NCI-H748 (cell line): ENCODE data around the gene MTA1.

Source experiments
- DNase-seq: peaks from one replicate; lab custom pipeline; 2025; ENCODE audit not compliant: unreplicated experiment; lab: John Stamatoyannopoulos, UW

The MTA1 gene

DNA sequence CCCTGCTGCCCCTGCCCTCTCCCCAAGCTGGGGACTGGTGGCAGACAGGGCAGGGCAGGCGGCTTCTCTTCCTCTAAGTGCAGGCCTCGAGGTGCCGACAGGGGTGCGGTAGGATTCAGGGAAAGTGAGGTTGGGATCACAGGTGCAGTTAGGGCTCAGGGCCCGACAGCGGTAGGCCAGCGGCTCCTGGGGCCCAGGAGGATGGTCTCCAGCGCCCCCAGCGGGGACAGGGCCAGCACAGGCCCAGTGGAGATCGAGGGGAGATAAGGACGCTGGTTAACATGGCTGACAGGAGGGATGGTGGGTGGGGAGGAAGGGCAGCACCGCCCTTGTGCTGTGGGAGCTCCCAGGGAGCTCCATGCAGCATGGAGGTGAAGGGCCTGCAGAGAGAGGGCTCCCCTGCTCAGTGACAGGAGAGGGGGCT, 66.1 kb downstream of the MTA1 start:
- DNase-seq: peak; percentile 31

DNA sequence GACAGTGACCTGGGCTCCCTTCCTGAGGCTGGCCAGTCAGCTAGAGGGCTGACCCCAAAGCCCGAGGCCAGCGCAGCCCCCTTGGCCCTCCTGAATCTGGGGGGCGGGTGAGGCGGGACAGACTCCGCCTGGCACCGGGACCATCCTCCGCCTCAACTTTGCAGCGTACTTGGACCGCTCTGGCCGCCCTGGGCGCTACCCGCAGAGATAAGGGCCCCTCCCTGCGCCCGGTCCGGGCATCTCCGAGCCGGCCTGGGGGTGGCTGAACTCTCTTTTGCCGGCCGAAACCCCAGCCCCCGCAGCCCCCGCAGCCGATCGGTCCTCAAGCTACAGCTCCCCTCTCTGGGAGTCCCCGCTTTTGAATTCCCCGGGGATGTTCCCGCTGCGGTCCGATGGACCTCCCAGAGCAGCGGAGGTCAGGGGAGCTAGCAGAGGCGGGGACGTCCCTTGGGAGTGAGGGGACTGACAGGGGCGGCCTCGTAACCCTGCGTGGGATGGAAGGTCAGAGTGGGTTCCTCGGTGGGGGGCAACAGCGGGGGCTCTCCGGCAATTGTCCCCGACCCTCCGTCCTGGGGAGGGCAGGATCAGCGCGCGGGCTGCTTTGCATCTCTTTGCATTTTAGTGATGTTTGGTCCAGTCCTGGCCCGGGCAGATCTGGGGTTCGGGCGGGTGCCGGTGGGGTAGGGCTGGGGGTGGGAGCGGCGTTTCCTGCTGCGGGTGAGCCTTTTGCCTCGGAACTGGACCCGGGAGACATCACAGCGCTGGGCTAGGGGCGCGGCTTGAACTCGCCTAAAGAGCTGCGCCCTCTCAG, 66.7 kb downstream of the MTA1 start, which contains the start of gene CRIP1:
Gene CRIP1 (plus strand): TSS at position 724 of the 811 bp plus-strand sequence. CDS start 374 bp downstream, outside the sequence.
- DNase-seq: no peak

DNA sequence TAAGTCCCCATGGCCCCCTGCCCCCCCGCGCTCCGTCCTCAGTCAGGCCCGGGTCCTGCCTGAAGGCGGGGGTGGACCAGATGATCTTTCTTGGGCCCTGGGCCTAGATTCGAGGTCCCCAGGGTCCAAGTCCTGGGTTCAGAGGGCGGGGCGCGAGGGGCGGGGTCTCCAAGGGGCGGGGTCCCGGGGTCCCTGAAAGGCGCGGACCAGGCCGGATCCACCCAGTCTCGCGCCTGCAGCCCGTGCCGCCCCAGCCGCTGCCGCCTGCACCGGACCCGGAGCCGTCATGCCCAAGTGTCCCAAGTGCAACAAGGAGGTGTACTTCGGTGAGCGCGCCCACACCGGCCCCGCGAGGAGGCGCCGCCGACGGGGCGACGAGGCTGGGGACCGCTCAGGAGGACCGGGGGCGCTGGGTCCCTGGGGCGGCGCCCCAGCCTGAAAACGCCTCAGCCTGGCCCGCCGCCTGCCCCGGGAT, 67.4 kb downstream of the MTA1 start:
- DNase-seq: peak; percentile 65

DNA sequence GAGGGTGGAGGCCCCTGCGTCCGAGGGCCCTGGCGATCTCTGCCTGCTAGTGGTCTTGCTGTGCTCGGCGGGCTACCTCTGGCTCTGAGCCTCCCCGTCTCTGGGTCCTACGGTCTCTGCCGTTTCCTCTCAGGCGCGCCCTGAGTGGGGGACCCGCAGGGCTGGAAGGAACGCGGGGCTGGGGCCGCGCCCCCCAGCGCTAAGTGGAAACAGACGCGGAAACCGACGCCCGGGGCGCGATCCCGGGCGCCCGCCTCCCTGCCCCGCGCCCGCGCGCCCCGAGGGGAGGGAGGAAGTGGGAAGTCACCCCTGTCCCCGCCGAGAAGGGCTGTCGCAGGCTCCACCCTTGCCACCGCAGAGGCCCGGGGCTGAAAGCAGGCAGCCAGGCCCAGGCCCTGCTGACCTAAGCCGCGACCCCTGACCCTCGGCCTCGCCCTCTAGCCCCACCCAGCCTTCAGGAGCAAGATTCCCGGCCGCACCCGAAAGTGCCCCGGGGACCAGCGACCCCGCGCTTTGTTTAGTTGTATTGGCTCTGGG, 67.9 kb downstream of the MTA1 start:
- DNase-seq: peak; percentile 60

DNA sequence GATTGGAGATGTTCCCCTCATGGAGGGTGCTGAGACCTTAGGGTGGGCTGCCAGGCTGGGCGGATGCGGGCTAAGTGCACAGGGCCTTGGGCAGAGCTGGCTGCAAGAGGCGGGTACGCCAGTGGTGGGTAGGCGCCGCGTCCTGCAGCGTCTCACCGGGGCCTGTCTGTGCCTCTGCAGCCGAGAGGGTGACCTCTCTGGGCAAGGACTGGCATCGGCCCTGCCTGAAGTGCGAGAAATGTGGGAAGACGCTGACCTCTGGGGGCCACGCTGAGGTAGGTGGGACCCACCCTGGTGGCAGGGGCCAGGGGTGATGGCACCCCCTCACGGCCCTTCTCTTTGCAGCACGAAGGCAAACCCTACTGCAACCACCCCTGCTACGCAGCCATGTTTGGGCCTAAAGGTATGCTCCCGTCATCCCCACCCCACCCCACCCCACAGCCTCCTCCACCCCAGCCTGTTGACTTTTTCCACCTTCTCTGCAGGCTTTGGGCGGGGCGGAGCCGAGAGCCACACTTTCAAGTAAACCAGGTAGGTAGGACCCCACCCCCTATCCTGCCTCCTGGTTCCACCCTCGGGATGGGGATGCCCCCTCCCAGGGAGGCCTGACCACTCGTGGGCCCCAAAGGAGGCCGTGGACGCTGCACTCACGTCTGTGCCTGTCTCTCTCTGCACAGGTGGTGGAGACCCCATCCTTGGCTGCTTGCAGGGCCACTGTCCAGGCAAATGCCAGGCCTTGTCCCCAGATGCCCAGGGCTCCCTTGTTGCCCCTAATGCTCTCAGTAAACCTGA, 68.6 kb downstream of the MTA1 start:
- no peak for DNase-seq

DNA sequence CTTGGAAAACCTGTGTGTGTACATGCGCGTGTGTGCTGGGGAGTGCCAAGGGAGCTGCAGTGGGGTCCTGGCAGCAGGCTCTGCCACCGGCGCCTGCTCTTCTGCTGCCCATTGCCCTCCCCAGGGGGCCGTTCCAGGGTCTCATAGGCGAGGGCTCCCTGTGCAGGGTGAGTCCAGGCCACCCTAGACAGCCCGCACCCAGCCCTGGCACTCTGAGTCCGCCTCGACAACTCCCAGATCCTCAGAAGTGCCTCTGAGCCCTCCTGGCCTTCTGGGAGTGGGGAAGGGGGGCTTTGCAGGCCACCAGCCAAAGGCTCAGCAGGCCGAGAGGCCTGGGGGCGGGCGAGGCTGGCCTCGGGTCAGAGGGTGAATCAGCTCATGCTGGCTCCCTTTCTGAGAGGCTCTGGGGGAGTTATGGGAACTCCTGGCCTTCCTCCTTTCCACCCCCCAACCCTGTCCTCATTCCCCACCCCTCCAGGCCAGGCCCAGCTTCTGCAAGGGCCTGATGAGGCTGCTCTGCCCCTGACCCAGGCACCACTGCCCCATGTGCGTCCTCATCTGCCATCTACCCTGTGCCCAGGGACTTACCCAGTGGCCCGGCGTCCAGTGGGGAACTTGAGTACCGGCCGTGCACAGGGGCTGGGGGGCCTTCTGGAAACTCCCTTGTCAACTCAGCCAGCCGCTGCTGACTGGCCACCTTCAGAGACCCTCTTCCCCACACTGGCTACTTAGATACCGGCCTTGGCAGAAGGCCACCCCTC, 69.3 kb downstream of the MTA1 start:
- no peak for DNase-seq

DNA sequence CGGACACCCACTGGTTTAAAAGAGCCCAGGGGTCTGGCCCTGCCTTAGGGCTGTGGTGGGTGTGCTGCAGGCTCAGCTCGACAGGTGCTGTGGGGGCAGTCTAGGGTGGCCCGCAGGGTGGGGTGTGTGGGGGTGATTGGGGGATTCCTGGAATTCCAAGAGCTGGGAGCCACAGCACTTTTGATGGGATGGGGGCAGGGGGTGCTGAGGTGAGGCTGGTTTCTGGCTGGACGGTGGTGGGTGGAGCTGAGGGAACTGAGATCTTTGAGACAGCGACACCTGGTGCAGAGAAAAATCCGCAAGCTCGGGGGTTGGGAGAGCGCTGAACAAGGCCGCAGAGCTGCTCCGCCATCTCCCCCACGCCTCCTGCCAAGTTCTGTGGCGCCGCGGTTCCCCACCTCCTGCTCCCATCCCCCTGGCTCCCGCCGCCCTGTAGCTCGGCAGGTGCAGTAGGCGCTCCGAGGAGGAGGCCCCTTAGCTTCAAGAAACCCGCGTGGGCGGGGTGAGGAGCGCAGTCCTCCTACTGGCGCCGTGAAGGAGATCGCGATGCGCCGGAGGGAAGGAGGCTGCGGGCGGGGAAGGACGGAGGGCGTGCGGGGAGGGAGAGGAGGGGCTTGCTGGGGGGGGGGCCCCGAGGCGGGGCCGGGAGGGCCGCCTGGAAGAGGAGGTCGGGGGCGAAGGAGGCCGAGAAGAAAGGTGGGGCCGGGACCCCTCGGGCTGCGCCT, 70.1 kb downstream of the MTA1 start:
- peak; percentile 95 for DNase-seq

DNA sequence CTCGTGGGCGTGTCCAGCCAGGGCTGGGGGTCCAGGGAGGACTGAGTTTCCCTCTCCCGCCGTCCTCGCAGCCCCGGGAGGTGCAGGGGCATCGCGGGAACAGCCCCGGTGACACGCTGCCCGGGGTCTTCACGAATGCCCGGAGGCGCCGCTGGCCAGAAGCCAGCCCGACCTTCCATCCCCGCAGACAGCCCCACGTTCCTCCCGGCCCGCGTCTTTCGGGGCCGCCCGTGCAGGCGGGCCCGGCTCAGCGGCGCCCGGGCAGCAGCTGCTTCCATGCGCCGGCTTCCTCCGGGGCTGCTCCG, 70.6 kb downstream of the MTA1 start:
- DNase-seq: no peak

DNA sequence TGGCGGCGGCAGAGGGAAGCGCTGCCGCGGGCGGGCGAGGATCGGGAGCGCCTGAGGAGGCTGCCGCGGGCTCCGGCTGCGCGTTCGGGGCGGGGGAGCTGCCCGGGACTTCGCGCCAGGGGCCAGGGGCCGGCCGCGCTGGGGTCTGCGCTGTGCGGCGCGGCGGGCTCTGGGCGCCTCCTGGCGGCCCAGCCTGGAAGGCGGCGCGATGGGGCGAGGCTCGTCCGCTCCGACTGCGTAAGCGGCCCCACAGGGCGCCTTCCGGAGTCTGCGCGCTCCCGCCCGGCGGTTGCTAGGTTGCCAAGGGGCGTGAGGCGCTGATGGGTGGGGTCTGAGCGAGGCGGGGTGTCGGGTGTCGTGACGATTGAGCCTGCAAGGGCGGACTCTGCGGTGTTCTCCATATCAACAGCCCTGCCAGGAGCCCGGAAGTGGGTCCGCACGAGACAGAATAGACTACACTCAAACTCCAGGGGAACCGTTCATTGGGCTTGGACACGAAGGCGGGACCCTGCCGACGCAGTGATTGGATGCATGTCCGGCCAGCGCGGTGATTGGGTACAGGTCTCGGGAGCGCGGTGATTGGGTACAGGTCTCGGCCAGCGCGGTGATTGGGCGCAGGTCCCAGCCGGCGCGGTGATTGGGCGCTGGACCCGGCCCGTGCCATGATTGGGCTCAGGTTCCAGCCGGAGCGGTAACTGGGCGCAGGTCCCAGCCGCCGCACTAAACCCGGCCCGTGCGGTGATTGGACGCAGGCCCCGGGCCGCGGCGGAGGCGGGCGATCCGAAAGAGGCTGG, 71.1 kb downstream of the MTA1 start, which contains the start of gene TEDC1:
Gene TEDC1 (plus strand): TSS at position 675 of the 794 bp plus-strand sequence. CDS start 130 bp downstream, outside the sequence.
- DNase-seq: peak; percentile 100

DNA sequence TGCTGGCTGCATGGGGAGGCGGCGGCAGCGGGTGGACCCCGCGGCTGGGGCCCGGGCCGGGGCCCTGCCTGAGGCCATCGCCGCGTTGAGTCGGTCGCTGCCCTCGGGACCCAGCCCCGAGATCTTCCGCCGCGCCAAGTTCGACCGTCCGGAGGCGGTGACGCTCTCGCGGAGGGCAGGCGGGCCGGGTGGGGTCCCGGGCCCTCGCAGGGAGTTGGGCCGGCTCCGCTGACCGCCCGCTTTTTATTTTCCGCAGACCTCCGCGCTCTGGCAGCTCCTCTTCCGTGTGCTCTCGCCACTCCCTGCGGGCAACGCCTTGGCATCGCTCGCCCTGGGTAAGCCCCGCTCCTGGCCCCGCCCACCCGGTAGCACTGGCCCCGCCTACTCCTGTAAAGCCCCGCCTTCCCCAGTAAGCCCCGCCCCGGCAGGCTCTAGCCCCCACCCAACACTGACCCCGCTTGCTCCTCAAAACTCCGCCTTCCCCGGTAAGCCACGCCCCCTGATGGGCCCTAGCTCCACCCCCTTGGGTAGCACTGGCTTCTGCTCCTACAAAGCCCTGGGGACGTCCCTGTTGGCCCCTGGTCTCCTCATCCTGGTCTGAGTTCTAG, 71.8 kb downstream of the MTA1 start:
- DNase-seq: peak; percentile 79

DNA sequence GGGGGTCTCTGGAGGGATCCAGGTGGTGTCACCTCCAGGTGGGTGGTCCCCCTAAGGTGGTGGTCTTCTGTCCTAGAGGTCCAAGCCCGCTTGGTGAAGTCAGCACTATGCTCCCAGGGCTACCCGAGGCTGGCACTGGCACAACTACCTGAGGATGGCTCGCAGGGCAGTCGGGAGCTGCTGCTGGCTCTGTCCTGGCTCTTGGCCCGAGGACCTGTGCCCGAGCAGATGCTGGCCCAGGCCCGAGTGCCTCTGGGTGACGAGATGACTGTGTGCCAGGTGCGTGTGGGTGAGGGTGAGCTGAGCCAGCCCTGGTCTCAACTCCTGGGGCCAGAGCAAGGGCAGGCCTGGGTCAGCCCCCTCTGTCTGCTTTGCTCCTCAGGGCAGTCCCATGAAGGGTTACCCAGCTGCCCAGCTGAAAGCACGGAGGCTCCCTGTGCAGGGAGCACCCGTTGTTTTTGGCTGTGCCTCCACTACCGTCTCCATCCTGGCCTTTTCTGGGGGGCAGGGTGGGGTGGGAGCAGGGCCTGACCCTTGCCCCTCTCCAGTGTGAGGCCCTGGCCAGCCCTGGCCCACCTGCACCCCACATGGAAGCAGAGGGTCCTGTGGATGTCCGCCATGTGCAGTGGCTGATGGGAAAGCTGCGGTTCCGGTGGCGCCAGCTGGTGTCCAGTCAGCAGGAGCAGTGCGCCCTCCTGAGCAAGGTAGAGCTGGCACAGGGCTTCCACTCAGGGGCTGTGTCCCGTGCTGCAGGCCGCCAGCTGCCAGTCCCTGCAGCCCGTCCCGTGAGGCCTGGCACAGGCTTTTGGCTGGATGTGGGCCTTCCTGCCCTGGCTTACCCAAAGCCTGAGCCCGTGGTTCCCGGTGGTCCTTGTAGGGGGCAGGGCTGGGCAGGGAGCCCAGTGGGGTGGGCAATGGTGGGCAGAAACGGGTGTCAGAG, 72.7 kb downstream of the MTA1 start:
- DNase-seq: no peak

DNA sequence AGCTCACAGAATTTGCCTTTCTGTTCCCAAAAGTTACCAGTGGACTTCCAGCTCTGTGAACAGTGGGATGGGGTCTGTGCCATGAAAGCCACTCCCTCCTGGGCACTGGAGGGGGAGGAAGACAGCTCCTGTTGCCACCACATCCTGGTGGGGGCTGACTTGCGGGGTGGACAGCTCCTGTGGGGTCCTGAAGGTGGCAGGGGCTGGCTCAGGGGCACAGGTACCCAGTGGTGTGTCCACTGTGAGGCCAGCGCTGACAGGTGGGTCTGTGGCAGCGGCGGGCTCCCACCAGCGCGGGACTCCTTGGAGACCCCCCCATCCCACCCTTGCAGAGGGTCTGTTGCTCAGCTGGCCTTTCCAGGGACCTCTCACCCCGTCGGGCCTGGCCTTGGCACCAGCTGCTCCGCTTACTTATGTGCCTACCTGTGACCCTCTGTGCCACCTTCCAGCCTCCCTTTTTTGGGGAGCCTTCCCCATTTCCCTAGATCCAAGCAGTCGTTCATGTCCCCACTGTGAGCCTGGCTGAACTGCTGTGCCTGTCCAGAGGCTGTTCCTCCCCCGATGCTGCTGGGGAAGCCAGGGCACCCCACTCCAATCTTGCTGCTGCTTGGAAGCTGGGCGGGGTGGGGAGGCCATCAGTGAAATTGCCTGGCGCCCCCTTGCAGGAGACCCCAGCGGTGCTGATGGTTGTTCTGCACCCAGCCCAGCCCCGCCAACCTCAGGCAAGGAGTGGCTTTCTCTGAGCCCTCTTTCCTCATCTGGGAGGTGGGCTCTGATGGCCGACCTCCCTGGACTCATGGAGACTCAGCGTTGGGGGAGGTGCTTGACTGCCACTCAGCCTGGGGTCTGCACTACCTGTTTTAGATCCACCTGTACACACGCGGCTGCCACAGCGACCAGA, 73.6 kb downstream of the MTA1 start:
- DNase-seq: no peak

DNA sequence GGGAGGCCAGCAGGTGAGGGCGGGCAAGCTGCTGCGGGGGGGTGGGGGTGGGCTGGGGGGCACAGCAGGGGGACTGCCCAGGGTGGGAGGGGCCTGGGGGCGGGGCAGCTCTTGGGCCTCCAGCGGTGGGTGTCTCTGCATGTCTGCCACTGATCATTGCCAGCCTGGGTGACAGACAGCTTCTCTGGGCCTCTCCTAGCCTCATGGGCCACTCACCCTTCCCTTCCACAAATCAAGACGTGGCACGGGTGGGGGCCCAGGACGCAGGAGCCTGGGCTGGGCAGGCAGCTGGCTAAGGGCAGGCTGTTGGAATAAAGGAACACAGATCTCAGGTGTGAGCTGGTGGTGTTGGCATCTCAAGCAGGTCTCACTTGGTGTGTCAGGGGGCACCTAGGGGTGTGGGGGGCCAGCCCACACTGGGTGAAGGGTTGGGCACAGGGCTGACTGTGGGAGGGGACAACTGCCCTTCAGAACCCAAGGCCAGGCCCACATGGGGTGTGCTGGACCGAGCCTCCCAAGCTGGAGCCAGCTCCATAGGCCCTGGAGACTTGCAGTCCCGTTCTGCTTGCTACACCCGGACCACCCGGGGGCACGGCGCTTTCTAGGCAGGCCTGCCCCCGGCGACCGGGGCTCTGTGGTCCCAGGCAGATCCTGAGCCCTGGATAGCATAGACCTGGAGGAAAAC, 74.4 kb downstream of the MTA1 start:
- DNase-seq: no peak

DNA sequence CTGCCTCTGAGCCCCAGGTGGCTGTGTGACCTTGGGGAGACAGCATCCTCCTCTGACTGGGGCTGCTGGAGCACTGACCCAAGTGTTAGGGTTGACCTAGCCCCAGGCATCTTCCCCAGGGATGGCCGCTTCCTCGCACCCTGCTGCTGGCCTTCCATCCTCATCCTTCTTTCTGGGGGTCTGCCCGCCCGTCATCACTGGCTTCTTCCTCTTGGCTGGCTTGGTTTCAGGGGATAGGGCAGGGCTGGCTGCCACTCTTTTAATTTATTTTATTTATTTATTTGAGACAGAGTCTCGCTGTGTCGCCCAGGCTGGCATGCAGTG, 74.9 kb downstream of the MTA1 start:
- DNase-seq: no peak

DNA sequence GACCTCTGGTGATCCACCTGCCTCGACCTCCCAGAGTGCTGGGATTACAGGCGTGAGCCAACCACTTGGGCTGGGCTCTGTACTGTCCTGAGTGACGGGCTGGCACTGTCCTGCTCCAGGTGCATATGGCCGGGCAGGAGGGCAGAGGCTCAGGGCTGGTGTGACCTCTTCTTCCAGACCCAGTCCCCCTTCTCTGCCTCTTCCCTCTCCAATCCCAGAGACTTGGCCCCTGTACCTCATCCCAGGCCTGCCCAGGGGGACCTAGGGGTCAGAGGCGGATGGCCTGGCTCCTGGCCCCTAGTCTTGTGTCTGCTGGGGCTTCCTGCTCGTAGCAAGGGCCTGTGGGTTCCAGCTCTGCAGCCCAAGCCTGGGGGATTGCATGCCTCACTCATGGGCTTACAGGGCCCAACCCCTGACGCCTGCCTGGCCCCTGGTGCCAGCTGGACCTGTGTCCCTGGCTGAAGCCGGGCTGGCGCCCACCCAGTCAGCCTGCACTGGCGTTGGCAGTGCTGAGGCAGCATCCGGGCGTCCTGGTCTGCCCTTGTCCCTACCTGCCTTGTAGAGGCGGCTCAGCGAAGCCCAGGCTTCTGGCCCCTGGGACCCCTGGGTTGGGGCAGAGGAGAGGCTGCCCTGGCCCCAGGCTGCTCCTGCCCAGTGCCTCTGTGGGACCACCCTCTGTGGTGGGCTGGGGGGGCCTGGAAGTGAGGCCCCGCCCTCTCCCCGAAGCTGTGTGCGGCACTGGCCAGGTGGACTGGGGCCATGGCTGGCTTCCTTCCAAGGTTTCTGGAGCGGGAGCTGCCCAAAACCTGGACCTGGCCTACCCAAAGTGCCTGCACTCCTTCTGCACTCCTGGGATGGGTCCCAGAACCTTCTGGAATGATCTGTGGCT, 75.7 kb downstream of the MTA1 start:
- no peak for DNase-seq
